Activated naive CD8-positive, alpha-beta T cell treated with anti-CD3 and anti-CD28 coated beads, Interleukin-2, amount 50 U/mL, for 24 hours (primary cell): Measurements from ENCODE around the gene MICB.

ENCODE experiments used
- ATAC-seq: fragments of 150-1000 bp; cut with Tn5 transposase; one replicate; pipeline ENCODE4 v1.10.0; 2021
- DNase-seq: peaks from one replicate; pipeline ENCODE4 v3.0.0; 2021
- H3K27ac Mint-ChIP-seq: one replicate; pipeline ENCODE4 v1.8.0; 2021; ENCODE audit warnings: mild to moderate bottlenecking, mixed read lengths
- H3K27me3 Mint-ChIP-seq: one replicate; pipeline ENCODE4 v1.8.0; 2021; ENCODE audit warnings: mixed read lengths
- H3K36me3 Mint-ChIP-seq: one replicate; pipeline ENCODE4 v1.8.0; 2021; ENCODE audit warnings: low read depth, mixed read lengths
- H3K4me1 Mint-ChIP-seq: one replicate; pipeline ENCODE4 v1.8.0; 2021; ENCODE audit warnings: mixed read lengths
- H3K4me3 Mint-ChIP-seq: one replicate; pipeline ENCODE4 v1.8.0; 2021; ENCODE audit warnings: mild to moderate bottlenecking, moderate library complexity, mixed read lengths
- H3K9me3 Mint-ChIP-seq: one replicate; pipeline ENCODE4 v1.8.0; 2021; ENCODE audit warnings: mixed read lengths

The MICB gene

DNA sequence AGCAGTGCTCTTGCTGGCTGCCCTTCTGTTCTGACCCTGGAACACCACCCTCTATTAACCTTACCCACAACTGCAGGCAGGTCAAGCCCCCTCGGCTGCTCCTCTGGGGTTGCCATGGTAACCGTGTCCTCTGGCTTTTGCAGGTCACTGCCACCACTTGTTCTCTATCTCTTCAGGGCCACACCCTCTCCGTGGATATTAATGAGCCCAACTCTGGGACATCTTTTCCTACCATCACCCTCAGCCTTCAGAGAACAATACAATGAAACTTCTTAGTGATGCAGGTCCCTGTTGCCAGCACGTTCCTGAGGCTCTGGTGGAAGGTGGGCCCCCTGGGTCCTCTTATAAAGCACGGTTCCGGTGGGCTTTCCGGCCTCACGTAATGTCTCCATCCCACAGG, 30.8 kb upstream of the MICB start:
- H3K4me1 Mint-ChIP-seq = peaks cover 89% of the 10 kb centered on the region
- peaks cover 42% of the 10 kb centered on the region for H3K36me3 Mint-ChIP-seq
- H3K27me3 Mint-ChIP-seq = no peaks in the 10 kb centered on the region
- H3K27ac Mint-ChIP-seq = peak overlapping the region; percentile 7
- no peak for ATAC-seq
- H3K9me3 Mint-ChIP-seq = no peaks in the 10 kb centered on the region
- H3K4me3 Mint-ChIP-seq = no peak overlapping the region
- DNase-seq = no peak

DNA sequence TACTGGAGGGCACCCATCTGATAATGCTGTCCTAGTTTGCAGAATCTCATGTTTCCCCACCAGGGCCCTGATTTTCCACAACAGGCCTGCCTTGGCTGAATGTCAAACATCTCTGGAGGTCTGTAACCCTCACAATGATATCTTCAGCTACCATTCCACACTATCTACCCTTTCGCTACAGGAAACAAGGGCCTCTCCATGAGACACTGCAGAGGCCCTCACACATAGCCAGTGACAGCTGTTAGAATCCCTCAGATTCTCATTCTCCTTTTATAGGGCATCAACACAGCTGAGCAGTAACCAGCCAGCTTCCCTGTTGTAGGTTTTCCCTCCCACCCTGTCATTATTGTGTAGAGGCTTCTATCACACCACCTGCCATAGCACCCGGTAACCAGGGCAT, 29.6 kb upstream of the MICB start:
- Mint-ChIP-seq H3K27me3 (no peaks in the 10 kb centered on the region), H3K4me1 (peaks cover 91% of the 10 kb centered on the region), H3K36me3 (peaks cover 37% of the 10 kb centered on the region), H3K4me3 (no peak overlapping the region), H3K27ac (no peak overlapping the region), H3K9me3 (no peaks in the 10 kb centered on the region)
- DNase-seq (no peak), ATAC-seq (no peak)

GRCh38 chr6:31470801-31471200, 27.1 kb upstream of the MICB start:
- Mint-ChIP-seq H3K9me3 (no peaks in the 10 kb centered on the region), H3K36me3 (peaks cover 14% of the 10 kb centered on the region), H3K4me1 (peaks cover 83% of the 10 kb centered on the region), H3K4me3 (no peak overlapping the region), H3K27me3 (no peaks in the 10 kb centered on the region), H3K27ac (peak overlapping the region; percentile 84)
- DNase-seq = no peak
- ATAC-seq = no peak

DNA sequence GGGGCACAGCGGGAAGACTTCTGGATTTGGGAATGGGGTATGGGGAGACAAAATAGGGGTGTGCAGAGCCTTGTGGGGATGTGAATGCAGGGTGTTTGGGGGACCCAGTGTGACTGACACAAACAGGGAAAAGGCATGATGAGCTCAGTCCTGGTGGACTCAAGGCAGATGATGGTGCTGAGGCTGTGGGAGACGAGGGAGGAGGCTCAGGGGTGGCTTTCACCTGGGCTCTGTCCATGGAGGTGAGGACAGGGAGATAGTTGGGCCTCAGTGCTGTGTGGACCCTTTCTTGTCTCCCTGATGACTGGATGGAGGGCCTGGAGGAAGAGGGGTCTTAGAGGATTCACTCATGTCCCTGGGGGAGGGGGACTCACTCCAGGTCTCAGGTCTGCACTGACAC, 26.2 kb upstream of the MICB start:
- peak overlapping the region; percentile 84 for H3K27ac Mint-ChIP-seq
- H3K27me3 Mint-ChIP-seq = no peaks in the 10 kb centered on the region
- H3K4me1 Mint-ChIP-seq = peaks cover 76% of the 10 kb centered on the region
- no peaks in the 10 kb centered on the region for H3K9me3 Mint-ChIP-seq
- peaks cover 14% of the 10 kb centered on the region for H3K36me3 Mint-ChIP-seq
- peak overlapping the region; percentile 45 for H3K4me3 Mint-ChIP-seq
- ATAC-seq = no peak
- DNase-seq = no peak

- no peak overlapping the region for H3K4me3 Mint-ChIP-seq
- H3K27ac Mint-ChIP-seq = peak overlapping the region; percentile 84
- H3K36me3 Mint-ChIP-seq = peaks cover 9% of the 10 kb centered on the region
- ATAC-seq = peak; percentile 87
- H3K27me3 Mint-ChIP-seq = no peaks in the 10 kb centered on the region
- H3K9me3 Mint-ChIP-seq = no peaks in the 10 kb centered on the region
- H3K4me1 Mint-ChIP-seq = peaks cover 71% of the 10 kb centered on the region
- DNase-seq = no peak
These were observed 25.7 kb upstream of the MICB start for GRCh38 chr6:31472259-31472658.

GRCh38 chr6:31473244-31473643, 24.7 kb upstream of the MICB start:
- Mint-ChIP-seq H3K36me3 (peaks cover 9% of the 10 kb centered on the region), H3K27me3 (no peaks in the 10 kb centered on the region), H3K27ac (no peak overlapping the region), H3K4me3 (no peak overlapping the region), H3K9me3 (no peaks in the 10 kb centered on the region), H3K4me1 (peaks cover 61% of the 10 kb centered on the region)
- ATAC-seq = no peak
- DNase-seq = no peak

GRCh38 chr6:31473780-31474761, 23.9 kb upstream of the MICB start:
- DNase-seq (no peak), ATAC-seq (no peak)
- no peaks in the 10 kb centered on the region for H3K27me3 Mint-ChIP-seq
- peaks cover 54% of the 10 kb centered on the region for H3K4me1 Mint-ChIP-seq
- H3K9me3 Mint-ChIP-seq = no peaks in the 10 kb centered on the region
- H3K36me3 Mint-ChIP-seq = peaks cover 9% of the 10 kb centered on the region
- H3K27ac Mint-ChIP-seq = peak overlapping the region; percentile 30
- H3K4me3 Mint-ChIP-seq = no peak overlapping the region

- no peak for ATAC-seq
- H3K4me1 Mint-ChIP-seq = peaks cover 46% of the 10 kb centered on the region
These were observed 23.1 kb upstream of the MICB start for GRCh38 chr6:31474871-31475286.

GRCh38 chr6:31476515-31477139, 21.3 kb upstream of the MICB start:
- H3K4me3 Mint-ChIP-seq = no peak overlapping the region
- peaks cover under 1% of the 10 kb centered on the region for H3K36me3 Mint-ChIP-seq
- no peak for DNase-seq
- no peaks in the 10 kb centered on the region for H3K9me3 Mint-ChIP-seq
- ATAC-seq = no peak
- no peaks in the 10 kb centered on the region for H3K27me3 Mint-ChIP-seq
- no peak overlapping the region for H3K27ac Mint-ChIP-seq
- peaks cover 31% of the 10 kb centered on the region for H3K4me1 Mint-ChIP-seq

More at GRCh38 chr6:31474871-31475286, 23.1 kb upstream of the MICB start:
- Mint-ChIP-seq H3K4me3 (no peak overlapping the region), H3K36me3 (peaks cover 7% of the 10 kb centered on the region), H3K27ac (no peak overlapping the region), H3K27me3 (no peaks in the 10 kb centered on the region), H3K9me3 (no peaks in the 10 kb centered on the region)
- peak; percentile 46 for DNase-seq

DNA sequence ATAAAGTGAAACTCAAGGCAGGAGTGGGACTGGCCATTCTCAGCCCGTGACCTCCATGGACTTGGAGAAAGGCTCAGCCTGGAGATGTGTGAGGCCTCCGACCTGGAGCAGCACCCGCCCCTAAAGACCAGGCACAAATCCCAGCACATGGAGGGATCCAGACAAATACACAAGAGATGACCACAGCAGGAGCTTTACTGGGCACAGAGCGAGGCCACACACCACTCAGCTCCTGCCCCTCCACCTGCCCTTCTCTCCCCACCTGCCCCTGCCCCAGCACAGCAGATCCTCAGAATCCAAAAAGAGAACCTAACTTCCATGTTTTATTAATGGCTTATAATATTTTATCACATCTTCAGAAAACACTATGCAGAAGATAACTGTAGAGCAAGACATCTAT, 20.4 kb upstream of the MICB start:
- ATAC-seq (no peak), DNase-seq (no peak)
- no peak overlapping the region for H3K4me3 Mint-ChIP-seq
- no peaks in the 10 kb centered on the region for H3K9me3 Mint-ChIP-seq
- H3K27ac Mint-ChIP-seq = no peak overlapping the region
- peaks cover 22% of the 10 kb centered on the region for H3K4me1 Mint-ChIP-seq
- H3K36me3 Mint-ChIP-seq = no peaks in the 10 kb centered on the region
- H3K27me3 Mint-ChIP-seq = no peaks in the 10 kb centered on the region

- H3K36me3 Mint-ChIP-seq = no peaks in the 10 kb centered on the region
- peaks cover 14% of the 10 kb centered on the region for H3K4me1 Mint-ChIP-seq
- no peaks in the 10 kb centered on the region for H3K27me3 Mint-ChIP-seq
- DNase-seq (no peak), ATAC-seq (no peak)
- no peak overlapping the region for H3K4me3 Mint-ChIP-seq
- H3K27ac Mint-ChIP-seq = no peak overlapping the region
- no peaks in the 10 kb centered on the region for H3K9me3 Mint-ChIP-seq
These were observed 19.6 kb upstream of the MICB start for GRCh38 chr6:31478186-31478950.

DNA sequence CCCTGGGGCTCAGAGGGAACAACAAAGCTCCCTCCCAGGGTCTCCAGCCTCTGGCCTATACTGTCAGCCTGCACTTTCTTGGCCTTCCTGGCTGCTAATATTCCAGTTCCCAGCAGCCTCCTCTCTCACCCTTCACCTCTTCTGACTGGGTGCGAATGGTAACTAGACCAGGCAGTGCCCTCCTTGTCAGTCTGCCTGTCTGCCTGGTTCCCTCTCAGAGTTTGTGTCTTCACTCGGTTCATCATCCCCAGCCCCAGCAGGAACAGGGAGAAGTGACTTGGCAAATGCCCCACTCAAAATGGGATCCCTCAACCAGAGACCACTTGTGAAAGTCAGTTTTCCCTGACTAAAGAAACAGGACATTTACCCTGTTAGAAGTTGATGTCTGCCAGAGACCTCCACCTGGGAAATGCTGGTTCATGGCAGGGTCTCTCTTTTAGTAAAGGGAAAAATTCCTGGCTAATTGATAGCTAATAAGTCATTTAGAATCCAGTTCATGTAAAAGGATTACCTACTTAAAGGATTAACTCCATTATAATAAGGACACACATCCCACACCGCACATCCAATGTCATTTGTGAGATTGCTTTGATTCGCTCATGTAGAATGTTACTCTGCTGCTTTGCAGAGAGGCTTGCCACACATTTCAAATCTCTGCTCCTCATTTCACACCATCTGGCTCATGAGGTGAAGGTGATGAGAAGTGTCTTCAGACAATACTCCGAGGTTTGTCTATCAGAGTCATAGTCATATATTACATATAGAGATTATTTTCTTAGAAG, 18.6 kb upstream of the MICB start:
- Mint-ChIP-seq H3K36me3 (no peaks in the 10 kb centered on the region), H3K27ac (no peak overlapping the region), H3K27me3 (no peaks in the 10 kb centered on the region), H3K4me3 (no peak overlapping the region), H3K9me3 (no peaks in the 10 kb centered on the region), H3K4me1 (peaks cover 4% of the 10 kb centered on the region)
- DNase-seq (no peak), ATAC-seq (no peak)

DNA sequence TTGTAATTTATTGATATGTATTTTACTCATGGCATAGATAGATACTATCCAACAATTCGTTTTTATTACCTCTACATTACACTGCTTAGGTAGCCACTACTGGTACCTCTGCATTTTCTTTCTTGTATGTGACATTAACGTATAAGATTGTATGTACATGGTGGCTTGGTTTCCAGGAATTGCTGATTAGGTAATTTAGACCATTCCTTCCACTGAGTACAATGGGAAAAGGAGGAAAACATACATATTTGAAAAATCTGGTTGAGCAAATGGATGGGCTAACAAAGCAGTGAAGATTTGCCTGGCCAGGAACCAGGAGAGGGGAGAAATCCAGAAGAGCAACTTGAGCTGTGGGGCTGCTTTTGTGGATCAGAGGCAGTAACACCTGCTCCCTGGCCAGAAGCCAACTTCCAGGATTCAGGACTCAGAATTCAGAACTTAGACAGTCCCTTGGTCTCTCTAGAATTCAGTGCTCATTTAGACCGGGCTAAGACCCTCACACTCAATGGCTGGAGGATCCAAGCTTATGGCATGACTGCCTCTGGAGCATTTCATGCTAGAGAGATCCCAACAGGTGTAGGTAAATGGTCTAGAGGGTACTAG, 17.9 kb upstream of the MICB start:
- peaks cover 2% of the 10 kb centered on the region for H3K4me1 Mint-ChIP-seq
- H3K36me3 Mint-ChIP-seq = no peaks in the 10 kb centered on the region
- H3K9me3 Mint-ChIP-seq = no peaks in the 10 kb centered on the region
- no peak overlapping the region for H3K4me3 Mint-ChIP-seq
- no peak overlapping the region for H3K27ac Mint-ChIP-seq
- no peaks in the 10 kb centered on the region for H3K27me3 Mint-ChIP-seq
- ATAC-seq (no peak), DNase-seq (no peak)

DNA sequence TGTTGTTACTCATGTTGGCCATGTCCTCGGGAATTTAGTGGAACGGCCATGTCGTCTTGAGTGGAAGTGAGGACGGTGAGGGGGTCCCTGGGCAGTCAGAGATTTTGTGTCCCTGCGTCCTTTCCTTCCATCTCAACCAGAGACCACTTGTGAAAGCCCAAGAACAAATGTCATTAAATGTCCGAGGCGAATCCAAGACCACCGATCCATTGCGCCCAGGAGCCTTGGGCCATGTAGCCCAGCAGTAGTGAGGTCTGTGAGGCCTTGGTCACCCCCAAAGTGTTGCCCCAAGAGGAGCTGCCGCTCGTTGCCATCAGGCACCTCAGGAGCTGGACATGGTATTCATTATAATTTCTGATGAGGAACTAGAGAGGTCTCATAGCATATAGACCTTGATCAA, 17.4 kb upstream of the MICB start:
- Mint-ChIP-seq H3K27ac (no peak overlapping the region), H3K4me1 (peaks cover 2% of the 10 kb centered on the region), H3K36me3 (no peaks in the 10 kb centered on the region), H3K4me3 (no peak overlapping the region), H3K9me3 (no peaks in the 10 kb centered on the region), H3K27me3 (no peaks in the 10 kb centered on the region)
- ATAC-seq = no peak
- no peak for DNase-seq
